GM18508 (cell line): ENCODE results near the gene CBLB.

Source experiments
- ATAC-seq: cut with Tn5 transposase; IDR thresholded peaks from one replicate; pipeline ENCODE4 v1.9.1; 2021; ENCODE audit warnings: moderate number of reproducible peaks; ENCODE audit not compliant: insufficient read depth, unreplicated experiment

The CBLB gene

DNA sequence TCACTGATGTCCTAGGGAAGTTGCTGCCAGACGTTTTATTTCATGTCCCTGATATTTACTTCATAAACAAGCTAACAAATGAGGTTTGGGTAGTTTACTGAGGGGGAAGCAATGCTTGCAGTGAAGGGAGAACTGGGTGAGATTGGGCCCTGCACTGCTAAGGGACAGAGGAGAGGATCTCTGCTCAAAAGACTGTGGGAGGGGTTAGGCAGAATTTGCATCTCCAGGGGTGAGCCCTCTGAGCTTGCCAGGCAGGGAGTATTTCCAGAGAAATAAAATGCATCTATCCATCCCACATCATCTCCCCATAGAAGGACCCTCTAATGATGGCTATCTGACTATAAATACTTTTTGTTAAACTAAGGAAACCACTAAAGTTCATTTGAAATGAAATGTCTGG, 215.6 kb downstream of the CBLB start:
- no peak for ATAC-seq

DNA sequence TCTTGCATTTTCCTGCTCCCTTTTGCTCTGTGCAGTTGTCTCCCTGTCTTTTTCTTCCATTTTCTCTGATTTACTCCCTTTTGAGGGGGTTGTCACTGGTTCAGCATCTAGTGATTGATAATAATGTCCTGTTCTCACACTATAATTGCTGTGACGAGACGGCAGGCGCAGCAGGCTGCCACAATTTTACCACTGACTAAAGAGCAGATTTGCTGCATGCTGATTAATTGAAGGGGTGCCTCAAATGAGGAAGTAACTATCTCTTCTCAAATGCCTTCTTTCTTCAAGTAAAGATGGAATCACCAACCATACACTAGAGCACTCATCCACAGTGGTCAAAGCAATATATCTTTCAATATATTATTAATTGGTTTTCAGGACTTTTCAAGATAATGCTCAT, 219.3 kb downstream of the CBLB start:
- no peak for ATAC-seq

DNA sequence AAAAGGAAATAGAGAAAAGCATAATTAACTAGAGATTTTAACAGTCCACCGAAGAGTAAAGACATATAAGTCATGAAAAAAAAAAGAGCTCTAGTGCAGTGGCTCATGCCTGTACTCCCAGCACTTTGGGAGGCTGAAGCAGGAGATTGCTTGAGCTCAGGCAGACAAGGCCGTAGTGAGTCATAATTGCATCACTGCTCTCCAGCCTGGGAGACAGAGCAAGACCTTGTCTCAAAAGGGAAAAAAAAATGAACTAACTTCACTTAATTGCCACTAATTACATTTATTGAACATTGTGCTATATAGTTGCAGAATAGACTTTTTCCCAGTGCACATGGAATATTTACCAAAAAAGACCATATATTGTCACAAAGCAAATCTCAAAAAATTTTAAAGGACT, 221.8 kb downstream of the CBLB start:
- no peak for ATAC-seq

DNA sequence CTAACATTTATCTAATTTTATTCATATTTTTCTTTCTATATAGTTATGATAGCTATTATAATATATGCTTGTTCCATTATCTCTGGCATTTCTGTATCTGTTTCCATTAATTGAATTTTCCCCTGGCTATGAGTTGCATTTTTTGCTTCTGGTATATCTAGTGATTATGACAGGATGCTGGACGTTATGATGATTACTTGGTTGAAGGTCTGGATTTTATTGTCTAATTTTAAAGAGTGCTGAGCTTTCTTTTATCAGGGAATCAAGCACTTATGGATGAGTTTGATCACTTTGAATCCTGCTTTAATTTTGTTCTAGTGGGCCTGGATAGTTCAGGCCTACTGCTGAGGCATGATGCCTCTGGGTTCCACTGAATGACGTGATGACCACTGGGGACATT, 229.7 kb downstream of the CBLB start:
- ATAC-seq, result no peak

DNA sequence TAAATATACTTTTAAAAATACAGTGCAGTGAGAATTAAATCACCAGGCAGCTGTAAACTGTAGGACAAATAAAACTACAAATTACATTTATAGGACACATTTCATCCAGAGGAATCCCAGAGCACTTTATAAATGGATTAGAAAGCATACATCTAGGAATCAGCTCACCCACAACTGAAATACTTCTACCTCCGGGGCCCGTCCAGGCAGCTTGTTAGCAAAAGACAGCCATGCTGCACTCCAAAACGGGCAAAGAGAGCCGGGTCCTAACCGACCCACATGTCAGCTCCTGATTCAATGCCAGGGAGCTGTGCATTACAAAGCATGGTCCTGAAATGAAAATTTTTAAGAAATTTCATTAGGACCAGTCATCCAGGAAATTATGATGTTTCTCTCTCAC, 234.1 kb downstream of the CBLB start:
- ATAC-seq, result no peak

DNA sequence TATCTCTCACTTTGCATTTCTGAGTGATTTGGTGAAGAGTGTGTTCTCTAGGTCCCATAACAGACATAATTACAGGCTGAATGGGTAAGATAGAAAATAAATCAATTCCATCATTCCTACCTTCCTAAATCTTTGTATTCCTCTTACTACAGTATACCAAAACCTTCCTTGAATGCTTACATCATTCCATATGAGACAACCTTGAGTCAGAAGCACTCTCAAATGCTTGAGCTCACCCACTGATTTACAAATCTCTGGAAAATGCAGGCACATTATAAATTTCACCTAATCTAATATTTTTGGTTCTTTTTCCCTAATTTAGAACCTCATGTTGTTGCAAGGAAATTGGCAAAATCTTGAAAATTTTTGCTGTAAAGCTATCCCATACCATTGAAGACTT, 239.1 kb downstream of the CBLB start:
- ATAC-seq, result no peak

DNA sequence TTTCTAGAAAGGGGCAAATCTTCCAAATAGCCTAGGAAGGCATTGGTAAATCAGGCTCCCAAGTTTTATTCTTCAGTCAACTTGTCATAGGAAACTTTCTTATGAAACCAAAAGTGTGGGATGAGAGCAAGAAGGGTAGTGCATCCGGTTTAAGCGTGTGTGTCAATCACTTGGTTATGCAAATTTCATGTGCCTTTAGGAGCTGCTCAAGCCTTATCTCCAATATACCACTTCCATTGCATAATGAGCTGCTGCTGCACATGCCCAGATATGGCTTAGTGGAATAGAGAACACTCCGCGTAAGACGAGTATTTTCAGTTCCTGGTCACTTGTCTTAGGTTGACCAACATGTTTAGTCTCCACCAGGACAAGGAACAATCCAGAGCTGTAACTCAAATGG, 242.1 kb downstream of the CBLB start:
- ATAC-seq, result no peak

DNA sequence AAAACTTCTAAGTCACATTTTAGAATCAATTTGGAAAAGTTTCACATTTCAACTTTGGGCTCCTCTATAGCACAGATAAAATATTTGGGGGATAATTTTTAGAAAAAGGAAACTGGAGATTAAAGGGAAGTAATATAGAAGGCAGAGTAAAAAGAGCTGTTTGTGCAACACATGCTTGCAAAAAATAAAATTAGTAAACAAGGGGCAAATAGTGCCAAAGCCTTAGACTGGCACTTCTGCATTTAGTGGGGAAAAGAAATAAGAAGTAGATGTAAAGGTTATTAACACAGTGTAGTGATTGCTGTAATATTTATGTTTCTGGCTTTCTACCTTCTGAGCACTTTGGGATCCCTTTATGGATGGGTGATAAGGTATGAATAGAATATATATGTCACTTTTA, 246.6 kb downstream of the CBLB start:
- ATAC-seq, result no peak

DNA sequence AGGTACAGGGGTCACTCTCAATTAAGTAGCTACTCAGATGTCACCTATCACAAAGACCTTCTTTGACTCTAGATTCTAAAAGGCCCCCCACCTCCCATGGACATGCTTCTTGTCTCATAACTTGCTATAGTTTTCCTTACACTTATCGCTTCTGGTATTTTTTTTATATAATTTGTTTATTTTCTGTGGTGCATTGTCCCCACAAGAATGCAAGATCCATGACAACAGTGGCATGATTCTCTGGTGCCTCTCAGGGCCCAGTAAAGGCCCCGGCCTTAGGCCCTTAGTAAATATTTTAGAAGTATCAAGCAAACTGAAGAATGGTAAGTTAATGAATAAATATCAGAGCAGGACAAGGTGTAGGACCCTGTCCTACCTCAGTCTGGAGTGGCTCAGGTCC, 248.6 kb downstream of the CBLB start:
- ATAC-seq, result no peak

DNA sequence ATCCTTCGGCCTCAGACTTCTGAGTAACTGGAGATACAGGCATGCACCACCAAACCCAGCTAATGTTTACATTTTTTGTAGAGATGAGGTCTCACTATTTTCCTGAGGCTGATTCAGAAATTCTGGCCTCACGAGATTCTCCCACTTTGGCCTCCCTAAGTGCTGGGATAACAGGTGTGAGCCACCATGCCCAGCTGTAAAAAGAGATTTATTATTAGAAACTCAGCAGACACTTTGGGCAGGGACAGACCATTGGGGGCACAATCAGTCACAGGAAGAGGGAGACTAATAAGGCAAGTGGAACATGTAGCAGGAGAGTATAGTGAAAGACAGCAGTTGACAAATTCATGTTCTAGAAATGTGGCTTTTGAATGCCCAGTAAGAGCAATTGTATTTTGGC, 249.2 kb downstream of the CBLB start:
- ATAC-seq, result no peak

DNA sequence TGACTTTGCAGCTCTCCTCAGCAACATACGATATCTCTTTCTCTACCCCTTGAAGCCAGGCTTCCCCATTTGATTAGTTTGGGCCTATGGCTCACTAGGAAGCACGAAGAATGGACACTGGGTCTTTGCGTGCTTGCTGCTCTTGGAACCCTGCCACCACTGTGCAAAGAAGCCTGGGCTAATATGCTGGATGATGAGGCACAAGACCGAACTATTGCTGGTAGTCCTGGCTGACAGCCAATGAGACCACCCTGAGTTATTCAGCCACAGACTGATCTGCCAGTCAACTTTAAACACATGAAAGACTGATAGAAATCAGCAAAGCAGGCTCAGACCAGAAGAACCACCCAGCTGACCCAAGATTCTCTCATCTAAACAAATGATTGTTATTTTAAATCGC, 250.3 kb downstream of the CBLB start:
- no peak for ATAC-seq

DNA sequence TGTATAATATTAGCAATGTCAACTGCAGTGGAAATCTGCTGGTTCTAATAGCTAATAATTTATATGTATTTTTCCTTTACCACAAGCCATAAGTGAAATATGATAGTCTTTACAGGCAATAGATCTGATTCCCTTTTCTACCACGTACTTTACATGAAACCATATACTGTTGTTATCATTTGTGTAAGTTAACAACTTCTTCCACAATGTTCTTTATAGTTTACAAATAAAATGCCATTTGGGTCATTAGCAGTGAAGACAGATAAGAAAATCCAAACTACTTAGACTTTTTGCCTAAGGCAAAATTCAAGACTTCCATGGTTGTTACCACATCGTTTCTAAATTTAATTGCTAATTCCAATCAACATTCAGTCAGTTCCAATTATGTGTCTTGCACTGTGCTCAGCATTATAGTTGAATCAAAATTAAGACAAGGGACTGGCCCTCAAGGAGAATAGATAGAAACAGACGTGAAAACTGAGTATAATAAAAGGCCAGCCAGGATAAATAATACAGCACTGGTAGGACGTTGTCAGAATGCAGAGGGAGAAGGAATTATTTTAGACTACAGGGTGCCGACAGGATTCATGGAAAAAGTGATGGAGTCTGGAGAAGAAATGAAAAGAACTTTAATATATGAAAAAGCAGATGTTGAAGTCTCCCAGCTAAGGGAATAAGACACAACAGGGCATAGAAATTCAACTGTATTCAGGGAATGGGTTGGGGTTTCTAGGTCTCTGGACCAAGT, 252.3 kb downstream of the CBLB start:
- no peak for ATAC-seq

DNA sequence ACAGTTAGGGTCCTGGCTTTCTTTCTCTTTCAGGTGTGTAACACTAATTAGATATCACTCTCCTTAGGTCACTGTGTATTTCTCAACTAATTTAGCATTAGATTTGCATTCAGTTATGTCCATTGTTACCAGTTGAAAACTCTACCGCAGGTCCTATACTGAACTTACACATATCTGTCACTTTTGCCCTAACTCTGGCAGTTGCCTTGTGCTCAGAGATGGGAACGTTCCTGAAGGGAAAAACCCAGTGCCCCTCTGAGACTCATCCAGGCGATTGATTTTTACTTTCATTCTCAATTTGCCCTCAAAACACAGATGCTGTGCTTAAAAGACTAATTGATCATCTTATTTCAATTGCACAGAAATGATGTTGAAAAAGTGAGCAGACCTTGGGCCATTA, 253.0 kb downstream of the CBLB start:
- no peak for ATAC-seq

DNA sequence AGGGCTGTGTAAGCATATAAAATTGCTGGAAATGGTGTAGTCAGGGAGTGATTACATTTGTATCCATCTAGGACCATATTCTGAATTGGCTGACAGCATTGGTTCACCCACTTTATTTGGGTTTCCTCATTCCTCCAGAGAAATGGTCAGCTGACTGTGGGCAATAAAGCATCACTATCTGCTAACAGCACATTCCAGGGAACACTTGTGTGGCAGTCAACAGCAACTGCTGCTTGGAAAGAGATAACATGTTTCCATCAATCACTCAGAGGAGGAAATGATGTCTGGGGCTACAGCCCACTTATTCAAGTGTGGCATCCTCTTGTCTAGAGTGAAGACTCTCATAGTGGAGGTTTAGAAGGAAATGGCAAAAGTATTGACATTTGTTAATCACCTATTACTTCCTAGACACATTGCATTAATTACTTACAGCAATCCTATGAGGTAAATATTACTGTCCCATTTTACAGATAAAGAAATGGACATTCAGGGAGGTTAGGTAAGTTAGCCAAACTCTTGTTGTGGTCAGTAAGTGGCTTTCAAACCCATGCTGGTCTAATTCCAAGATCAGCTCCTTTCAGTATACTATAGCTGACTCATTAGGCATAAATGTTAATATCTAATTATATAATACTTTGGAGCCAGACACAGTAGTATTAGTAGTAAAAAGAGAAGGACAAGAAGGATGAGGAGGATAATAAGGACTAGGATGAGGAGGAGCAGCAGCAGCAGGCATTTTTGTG, 254.4 kb downstream of the CBLB start:
- no peak for ATAC-seq

DNA sequence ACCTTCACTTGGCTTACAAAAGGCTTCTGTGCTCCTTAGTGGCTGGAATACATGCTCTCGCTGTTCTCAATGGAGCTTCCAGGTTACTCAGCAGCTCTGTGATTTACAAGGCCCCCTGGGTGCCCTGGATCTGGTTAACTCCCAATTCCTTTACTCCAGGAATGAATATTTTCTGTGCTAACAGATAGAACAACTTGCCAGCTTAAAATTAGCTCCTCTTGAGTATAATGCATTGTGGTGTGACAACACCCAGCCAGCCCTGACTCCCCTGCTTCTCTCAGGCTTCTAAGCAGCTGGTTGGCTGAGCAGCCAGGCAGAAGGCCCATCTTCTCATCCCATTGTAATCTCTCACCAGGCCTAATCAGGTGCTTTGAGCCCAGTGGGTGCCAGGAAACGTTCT, 255.7 kb downstream of the CBLB start:
- no peak for ATAC-seq

DNA sequence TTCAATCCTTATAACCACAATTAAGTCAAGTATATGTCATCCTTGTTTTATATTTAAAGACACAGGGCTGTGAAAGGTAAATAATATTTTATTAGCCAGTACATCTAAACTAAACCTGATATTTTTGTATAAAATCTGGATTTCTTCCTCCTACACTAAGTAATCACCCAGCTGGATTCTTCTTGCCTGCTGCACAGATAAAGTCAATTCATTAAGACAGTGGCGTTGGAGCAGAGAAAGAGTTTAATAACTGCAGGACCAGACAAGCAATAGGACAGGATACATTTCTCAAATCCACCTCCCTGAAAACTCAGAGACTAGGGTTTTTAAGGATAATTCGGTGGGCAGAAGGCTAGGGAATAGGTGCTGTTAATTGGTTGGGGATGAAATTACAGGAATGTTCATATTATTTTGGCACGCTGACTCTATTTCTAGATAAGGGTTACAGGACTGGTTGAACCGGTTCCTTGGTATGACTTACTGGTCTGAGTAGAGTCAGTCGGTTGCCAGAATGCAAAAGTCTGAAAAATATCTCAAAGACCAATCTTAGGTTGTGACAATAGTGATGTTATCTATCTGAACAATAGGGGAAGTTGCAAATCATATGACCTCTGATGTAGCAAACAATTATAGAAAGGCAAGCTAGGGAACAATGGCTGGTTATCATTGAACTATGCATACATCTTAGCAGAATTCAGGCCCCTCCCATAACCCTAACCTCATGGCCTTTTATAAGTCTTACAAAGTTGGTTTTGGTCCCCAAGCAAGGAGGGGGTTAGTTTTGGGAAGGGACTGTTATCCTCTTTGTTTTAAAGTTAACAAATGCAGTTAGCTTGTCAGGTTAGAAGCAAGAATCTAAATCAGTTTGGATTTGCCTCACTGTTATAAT, 257.3 kb downstream of the CBLB start:
- ATAC-seq, result no peak

DNA sequence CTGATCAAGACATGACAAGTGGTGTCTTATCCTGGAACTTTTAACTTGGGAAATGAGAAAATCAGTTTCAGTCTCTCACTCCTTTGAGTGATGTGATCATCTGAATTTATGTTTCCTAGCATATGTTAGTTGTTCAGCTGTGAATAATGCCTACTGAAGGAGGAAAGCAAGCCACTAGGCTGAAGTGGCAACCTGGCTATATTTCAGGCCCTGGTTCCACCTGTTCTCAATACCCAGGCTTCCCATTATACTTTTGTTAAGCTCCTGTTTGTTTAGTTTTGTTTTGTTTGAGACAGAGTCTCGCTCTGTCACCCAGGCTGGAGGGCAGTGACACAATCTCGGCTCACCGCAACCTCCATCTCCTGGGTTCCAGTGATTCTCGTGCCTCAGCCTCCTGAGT, 258.3 kb downstream of the CBLB start:
- ATAC-seq, result no peak

DNA sequence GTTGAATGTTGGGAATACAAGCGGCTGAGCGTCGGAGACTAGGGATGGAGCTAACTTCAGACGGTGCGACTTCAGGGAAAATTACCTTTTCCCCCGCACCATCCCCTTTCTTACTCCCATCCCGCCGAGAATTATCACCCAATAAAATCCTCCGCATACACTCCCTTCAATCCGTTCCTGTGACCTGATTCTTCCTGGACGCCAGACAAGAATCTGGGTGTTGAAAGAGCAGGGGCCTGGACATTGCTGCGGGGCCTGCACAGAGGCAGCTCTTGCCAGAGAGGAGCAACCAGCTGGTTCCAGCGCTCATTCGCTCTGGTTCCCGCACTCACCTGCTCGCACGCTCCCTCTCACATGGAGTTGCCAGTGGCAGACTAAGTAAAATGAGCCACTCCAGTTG, 260.2 kb downstream of the CBLB start:
- no peak for ATAC-seq

DNA sequence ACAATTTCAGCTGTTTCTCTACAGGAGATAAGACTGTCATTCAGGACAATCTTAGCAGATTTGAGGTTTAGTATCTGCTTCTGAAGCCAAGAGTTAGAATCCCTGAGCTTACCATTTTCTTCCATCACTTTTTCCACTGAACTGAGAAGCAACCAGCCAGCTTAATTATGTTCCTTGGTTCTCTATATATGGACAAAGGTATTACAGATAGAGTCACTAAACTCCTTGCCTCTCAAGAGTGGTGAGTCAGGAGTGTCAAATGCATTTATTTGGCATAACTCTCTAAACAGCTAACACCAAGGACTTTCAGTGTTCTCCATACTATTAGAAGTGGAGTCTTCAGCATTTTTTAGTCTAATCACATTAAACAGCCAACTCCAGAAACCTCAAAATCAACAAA, 262.8 kb downstream of the CBLB start:
- no peak for ATAC-seq
